Neural crest cell (in vitro differentiated cells): ENCODE results near the gene B4GALT2. TPM values are rescaled to one million over a fixed set of nuclear protein-coding genes. Genes with fewer than 3 reads are reported as not detected.

Experiments
- DNase-seq: peaks from one replicate; pipeline ENCODE4 v3.0.0; 2021; ENCODE audit warnings: low read depth, mixed read lengths, low spot score
- H3K27ac Mint-ChIP-seq: one replicate; pipeline ENCODE4 v1.8.0; 2021; ENCODE audit warnings: mild to moderate bottlenecking, mixed read lengths; ENCODE audit not compliant: unreplicated experiment
- H3K27me3 Mint-ChIP-seq: 2 replicates; pipeline ENCODE4 v1.8.0; 2021; ENCODE audit warnings: low read depth, mild to moderate bottlenecking, mixed read lengths
- H3K36me3 Mint-ChIP-seq: 2 replicates; pipeline ENCODE4 v1.8.0; 2021; ENCODE audit warnings: low read depth, mild to moderate bottlenecking, mixed read lengths
- H3K4me1 Mint-ChIP-seq: 2 replicates; pipeline ENCODE4 v1.8.0; 2021; ENCODE audit warnings: mixed read lengths
- H3K4me3 Mint-ChIP-seq: one replicate; pipeline ENCODE4 v1.8.0; 2021; ENCODE audit warnings: mild to moderate bottlenecking, mixed read lengths
- H3K9me3 Mint-ChIP-seq: 2 replicates; pipeline ENCODE4 v1.8.0; 2021; ENCODE audit warnings: mixed read lengths
- CTCF ChIP-seq: fragments of 200-600 bp; sonication (generic); conservative IDR thresholded peaks from 2 replicates; pipeline ENCODE4 v1.5.0; 2021; ENCODE audit warnings: antibody characterized with exemption, mild to moderate bottlenecking
- total RNA-seq: library from RNA; stranded (reverse); gene quantifications from 2 replicates; pipeline ENCODE4 v1.2.1, GENCODE V29; 2021

Gene B4GALT2
- total RNA-seq, 1 donor from 2014 or later, result 88.7 TPM

GRCh38 chr1:44015206-44015605 lies 36.2 kb downstream of the B4GALT2 start:
- no peaks in the 10 kb centered on the region for H3K27me3 Mint-ChIP-seq
- peaks cover 56% of the 10 kb centered on the region for H3K4me1 Mint-ChIP-seq
- H3K36me3 Mint-ChIP-seq, result no peaks in the 10 kb centered on the region
- TF ChIP-seq CTCF, result no peak
- H3K27ac Mint-ChIP-seq, result peak overlapping the region; percentile 43
- no peak for DNase-seq
- H3K4me3 Mint-ChIP-seq, result no peak overlapping the region
- no peaks in the 10 kb centered on the region for H3K9me3 Mint-ChIP-seq

GRCh38 chr1:44016041-44016889 lies 37.3 kb downstream of the B4GALT2 start:
- Mint-ChIP-seq H3K4me3 (peak overlapping the region; percentile 68), H3K27me3 (no peaks in the 10 kb centered on the region), H3K4me1 (peaks cover 56% of the 10 kb centered on the region), H3K36me3 (no peaks in the 10 kb centered on the region), H3K9me3 (no peaks in the 10 kb centered on the region), H3K27ac (peak overlapping the region; percentile 88)
- no peak for DNase-seq
- no peak for TF ChIP-seq CTCF

GRCh38 chr1:44016890-44017400 lies 37.9 kb downstream of the B4GALT2 start:
- no peaks in the 10 kb centered on the region for H3K27me3 Mint-ChIP-seq
- peak overlapping the region; percentile 68 for H3K4me3 Mint-ChIP-seq
- no peak for TF ChIP-seq CTCF
- no peaks in the 10 kb centered on the region for H3K9me3 Mint-ChIP-seq
- H3K36me3 Mint-ChIP-seq, result no peaks in the 10 kb centered on the region
- H3K4me1 Mint-ChIP-seq, result peaks cover 49% of the 10 kb centered on the region
- peak overlapping the region; percentile 88 for H3K27ac Mint-ChIP-seq
- no peak for DNase-seq

GRCh38 chr1:44019466-44019948 lies 40.5 kb downstream of the B4GALT2 start:
- peaks cover 31% of the 10 kb centered on the region for H3K4me1 Mint-ChIP-seq

GRCh38 chr1:44020464-44020863 lies 41.5 kb downstream of the B4GALT2 start:
- Mint-ChIP-seq H3K27me3 (no peaks in the 10 kb centered on the region), H3K36me3 (no peaks in the 10 kb centered on the region), H3K27ac (no peak overlapping the region), H3K4me1 (peaks cover 26% of the 10 kb centered on the region), H3K9me3 (no peaks in the 10 kb centered on the region), H3K4me3 (no peak overlapping the region)
- TF ChIP-seq CTCF, result no peak
- DNase-seq, result no peak

More at GRCh38 chr1:44019466-44019948, 40.5 kb downstream of the B4GALT2 start:
- no peaks in the 10 kb centered on the region for H3K36me3 Mint-ChIP-seq
- no peak for TF ChIP-seq CTCF
- no peaks in the 10 kb centered on the region for H3K9me3 Mint-ChIP-seq
- no peak overlapping the region for H3K4me3 Mint-ChIP-seq
- no peaks in the 10 kb centered on the region for H3K27me3 Mint-ChIP-seq
- H3K27ac Mint-ChIP-seq, result peak overlapping the region; percentile 35
- DNase-seq, result no peak
